Stimulated activated CD8-positive, alpha-beta memory T cell treated with anti-CD3 and anti-CD28 coated beads, Interleukin-2, amount 100 ng/mL, for 1 hour (primary cell): Measurements from ENCODE around the gene SLC25A27.
A peak's percentile ranks its signal among the peaks of the same experiment; 100 is the strongest.
"Not testable (repeated sequence)": the region's sequence is repeated elsewhere in the genome, so short reads cannot be mapped to it uniquely, and the experiment has no call there.

Source experiments
- DNase-seq, 2 donors: peaks; one replicate each; pipeline ENCODE4 v3.0.0-alpha.2; 2020; ENCODE audit warnings: low read depth in 2 of 2

SLC25A27 gene, protein sequence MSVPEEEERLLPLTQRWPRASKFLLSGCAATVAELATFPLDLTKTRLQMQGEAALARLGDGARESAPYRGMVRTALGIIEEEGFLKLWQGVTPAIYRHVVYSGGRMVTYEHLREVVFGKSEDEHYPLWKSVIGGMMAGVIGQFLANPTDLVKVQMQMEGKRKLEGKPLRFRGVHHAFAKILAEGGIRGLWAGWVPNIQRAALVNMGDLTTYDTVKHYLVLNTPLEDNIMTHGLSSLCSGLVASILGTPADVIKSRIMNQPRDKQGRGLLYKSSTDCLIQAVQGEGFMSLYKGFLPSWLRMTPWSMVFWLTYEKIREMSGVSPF

DNA sequence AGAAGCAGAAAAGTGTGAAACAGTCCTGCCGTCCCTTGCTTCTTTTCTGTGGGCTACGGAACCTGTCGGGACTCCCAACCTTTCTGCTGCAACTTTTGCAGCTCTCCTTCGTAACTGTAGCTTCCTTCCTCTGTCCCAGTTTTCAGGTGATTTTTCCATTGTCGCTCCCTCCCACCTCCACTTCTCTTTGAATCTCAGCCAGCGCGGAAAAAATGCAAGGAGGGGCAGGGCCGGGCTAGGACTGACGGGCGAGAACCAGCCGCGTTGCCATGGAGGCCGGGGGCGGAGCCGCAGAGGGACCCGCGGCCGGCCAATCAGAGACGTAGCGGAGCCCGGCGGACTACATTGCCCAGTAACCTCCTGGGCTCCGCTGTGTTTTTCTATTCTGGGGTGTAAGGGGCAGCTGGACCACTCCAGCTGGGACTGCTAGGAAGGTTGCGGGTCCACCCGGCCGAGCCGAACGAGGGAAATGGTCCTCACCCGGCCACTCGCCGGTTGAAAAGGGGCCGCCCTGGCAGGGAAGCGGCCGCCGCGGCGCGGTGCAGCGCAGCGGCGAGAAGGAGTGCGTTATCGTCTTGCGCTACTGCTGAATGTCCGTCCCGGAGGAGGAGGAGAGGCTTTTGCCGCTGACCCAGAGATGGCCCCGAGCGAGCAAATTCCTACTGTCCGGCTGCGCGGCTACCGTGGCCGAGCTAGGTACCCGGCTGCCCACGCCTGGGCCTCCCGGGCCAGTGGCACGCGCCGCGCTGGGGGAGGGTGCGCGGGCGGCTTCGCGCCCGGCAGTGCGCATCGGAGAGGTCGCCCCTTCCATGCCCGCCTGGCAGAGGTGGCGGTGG is at the start of gene SLC25A27, which contains the start of gene CYP39A1:
TSS of gene SLC25A27 (plus strand) at position 373 of the 836 bp plus-strand sequence. CDS start at position 591, 218 bp downstream.
TSS of gene CYP39A1 (minus strand) at position 216 of the 836 bp plus-strand sequence. CDS start 236 bp downstream, outside the sequence.
- peak; percentile 45 to 65 for DNase-seq

DNA sequence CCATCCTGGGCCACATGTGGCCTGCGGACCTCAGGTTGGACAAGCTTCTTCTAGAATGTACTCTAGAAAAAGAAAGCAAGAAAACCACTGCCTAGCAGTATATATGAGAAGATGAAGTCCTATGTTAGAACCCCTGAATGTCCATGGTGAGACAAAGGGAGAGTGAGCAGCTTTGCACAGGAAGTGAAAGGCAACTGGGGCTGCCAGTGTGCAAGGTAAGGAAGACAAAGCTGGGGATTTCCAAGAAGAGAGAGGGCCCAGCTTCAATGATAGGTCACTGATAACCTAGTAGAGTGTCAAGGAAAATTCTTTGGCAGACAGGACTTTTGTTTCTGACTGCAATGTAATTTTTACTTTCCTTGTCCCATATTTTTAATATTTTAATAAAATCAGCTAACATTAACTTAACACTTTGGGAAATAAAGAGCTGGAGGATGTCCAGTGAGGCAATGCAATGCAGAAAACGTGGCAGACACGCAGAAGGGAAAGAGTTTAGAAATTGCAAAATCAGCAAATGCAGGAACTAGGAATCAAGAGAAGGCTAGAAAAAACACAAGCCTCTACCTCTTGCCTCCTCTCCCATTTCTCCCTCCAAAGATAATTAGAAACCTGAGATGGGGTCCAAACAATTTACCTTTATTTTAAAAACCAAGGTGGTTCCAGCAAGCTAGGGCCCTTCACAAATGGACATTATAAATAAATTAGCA is 47.5 kb upstream of the SLC25A27 start:
- DNase-seq = no peak

DNA sequence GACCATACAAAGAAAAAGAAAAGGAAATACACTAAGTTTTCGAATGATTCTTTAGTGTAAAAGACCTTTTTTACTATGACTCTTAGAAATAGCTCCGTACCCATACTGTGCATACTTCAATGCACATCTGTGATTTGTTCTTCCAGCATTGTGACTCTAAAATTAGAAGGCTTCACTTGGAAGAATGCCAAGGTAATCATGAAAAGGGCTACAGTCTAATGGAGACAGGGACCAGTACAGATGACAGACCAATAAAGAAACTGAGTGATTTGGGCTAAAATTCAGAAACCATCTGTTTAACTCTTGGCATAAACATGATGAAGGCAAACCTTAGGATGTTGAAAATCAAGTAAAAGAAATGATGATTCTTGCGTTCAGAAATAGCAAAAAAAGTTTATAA is 46.4 kb upstream of the SLC25A27 start:
- no peak for DNase-seq

DNA sequence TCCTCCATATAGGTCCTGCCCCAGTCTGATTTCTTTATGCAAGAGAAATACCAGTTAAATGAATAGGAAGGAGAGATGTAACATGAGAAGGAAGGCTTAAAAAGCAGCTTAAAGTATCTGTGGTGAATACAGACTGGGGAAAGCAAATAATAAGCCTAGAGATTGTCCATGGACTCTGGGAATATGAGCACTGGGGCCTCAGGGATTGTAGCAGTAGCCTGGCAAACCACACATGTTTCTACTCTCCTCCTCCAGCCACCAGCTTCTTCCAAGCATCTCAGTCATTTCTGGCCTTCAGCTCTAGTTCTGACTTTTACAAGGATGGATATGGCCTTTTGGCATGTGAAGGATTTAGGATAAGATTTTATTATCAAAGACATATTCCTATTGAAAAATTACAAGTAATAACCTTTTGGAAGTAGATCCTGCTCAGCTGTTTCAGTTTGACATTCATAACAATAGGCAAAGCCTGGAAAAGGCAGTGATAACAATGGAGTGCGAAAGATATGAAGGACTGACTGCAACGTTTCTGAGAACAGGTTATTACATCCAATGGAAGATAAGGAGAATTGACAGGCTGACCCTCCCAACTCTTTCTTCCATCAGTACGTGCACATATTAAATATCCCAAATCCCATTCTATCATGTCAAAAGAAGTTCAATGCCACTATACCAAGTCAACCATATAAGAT is 41.8 kb upstream of the SLC25A27 start:
- no peak for DNase-seq

- DNase-seq = no peak
Measured at GRCh38 chr6:46612645-46613044, 40.1 kb upstream of the SLC25A27 start.

GRCh38 chr6:46618726-46619125 is 34.0 kb upstream of the SLC25A27 start:
- no peak for DNase-seq

DNA sequence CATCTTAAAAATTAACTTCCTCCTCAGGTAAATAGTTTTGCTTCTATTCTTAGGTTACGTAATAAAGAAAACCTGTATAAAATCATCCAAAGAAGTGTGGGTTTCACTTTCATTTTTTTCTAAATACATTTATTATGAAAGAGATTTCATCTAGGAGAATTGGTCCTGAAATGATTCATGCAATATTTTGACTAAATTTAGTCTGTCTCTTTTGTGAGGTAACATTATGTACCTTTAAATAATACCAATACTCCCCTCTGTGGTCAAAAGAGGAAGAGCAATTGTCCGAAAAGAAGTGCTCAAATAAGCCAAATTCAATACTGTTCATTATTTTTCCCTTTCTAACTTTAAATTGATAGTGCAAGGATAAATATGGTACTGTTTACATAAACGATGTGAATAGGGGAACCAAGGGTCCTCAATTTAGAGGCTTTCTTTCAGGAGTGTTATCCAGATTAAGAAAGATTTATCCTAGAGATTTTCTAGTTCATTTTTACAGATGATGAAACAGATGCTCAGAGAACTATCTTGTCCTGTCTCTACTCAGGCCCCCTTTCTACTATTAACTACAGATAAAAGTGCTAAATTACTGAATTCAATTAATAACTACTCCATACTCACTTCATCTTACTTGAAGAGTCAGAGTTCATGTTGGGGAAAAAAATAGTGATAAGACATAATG is 26.4 kb upstream of the SLC25A27 start:
- DNase-seq = no peak

DNA sequence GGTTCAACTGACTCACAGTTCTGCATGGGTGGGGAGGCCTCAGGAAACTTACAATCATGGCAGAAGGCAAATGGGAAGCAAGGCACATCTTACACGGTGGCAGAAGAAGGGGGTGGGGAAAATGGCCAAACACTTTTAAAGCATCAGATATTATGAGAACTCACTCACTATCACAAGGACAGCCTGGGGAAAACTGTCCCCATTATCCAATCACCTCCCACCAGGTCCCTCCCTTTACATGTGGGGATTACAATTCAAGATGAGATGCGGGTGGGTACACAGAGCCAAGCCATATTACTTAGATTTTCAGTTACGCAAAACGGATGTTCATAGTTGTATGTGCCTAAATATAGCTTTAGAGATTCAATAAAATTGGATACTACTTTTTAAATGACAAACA is 25.8 kb upstream of the SLC25A27 start:
- DNase-seq = no peak

- DNase-seq = no peak
Measured at GRCh38 chr6:46628498-46628897, 24.3 kb upstream of the SLC25A27 start.

- DNase-seq = no peak
Measured at GRCh38 chr6:46628976-46629375, 23.8 kb upstream of the SLC25A27 start.

DNA sequence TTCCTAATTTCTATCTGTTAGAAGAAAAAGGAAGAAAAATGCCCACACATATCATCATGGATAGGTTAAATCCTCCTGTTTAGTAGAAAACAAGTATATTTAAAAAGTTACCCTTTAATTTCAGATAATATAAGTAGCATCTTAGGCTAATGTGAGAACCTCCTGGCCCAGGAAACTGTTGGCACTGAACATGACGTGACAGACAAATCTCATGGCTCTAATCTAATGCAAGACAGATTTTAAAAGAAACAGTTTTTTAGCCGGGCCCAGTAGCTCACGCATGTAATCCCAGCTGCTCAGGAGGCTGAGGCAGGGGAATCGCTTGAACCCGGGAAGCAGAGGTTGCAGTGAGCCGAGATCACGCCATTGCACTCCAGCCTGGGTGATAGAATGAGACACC is 23.1 kb upstream of the SLC25A27 start:
- no peak for DNase-seq

DNA sequence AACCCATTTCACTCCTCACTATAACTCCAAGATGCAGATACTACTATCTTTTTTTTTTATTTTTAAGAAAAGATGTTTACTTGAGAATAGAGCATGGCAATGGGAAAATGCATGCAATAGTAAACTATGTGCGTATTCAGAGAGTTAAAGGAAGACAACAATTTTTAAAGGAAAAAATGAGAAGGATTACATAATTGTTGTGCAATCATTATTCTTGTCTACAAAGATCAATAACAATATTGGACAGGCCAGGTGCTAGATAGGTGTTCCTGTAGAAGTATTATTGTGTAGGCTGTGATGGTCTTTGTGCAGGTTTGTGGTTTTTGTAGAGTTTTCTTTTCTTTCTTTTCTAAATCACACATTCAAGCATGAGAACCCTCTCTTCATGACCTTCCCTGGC is 20.7 kb upstream of the SLC25A27 start:
- DNase-seq = no peak

DNA sequence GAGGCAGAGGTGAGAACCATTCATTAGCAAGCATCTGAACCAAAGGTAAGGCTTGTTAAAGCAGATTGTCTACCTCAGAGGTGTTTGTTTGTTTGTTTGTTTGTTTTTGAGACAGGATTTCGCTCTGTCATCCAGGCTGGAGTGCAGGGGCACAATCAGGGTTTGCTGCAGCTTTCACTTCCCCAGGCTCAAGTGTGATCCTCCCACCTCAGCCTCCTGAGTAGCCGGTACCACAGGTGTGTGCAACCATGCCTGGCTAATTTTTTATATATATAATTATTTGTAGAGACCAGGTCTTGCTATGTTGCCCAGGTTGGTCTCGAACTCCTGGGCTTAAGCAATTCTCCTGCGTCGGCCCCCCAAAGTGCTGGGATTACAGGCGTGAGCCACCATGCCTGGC is 17.3 kb upstream of the SLC25A27 start:
- DNase-seq = no peak

- DNase-seq = no peak
Measured at GRCh38 chr6:46637145-46637544, 15.6 kb upstream of the SLC25A27 start.

- no peak for DNase-seq
Measured at GRCh38 chr6:46637933-46638332, 14.8 kb upstream of the SLC25A27 start.

DNA sequence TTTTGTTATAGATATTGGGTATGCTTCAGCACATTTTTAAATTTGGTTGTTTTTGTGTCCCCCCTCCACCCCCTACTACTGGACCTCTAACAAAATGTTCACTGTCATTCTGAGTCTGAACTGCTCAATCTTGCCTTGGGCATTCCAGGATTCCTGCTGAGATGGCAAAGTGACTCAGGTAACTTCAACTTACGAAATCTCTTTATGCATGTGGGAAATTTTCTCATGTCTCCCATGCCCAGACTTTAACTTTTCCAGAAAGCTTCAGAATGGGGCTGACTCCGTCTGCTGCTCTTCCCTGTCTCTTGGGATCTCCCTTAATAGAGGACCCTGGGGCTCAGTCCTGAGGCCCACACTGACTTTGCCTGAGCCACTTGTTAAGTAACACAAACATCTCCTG is 14.1 kb upstream of the SLC25A27 start:
- DNase-seq = no peak

DNA sequence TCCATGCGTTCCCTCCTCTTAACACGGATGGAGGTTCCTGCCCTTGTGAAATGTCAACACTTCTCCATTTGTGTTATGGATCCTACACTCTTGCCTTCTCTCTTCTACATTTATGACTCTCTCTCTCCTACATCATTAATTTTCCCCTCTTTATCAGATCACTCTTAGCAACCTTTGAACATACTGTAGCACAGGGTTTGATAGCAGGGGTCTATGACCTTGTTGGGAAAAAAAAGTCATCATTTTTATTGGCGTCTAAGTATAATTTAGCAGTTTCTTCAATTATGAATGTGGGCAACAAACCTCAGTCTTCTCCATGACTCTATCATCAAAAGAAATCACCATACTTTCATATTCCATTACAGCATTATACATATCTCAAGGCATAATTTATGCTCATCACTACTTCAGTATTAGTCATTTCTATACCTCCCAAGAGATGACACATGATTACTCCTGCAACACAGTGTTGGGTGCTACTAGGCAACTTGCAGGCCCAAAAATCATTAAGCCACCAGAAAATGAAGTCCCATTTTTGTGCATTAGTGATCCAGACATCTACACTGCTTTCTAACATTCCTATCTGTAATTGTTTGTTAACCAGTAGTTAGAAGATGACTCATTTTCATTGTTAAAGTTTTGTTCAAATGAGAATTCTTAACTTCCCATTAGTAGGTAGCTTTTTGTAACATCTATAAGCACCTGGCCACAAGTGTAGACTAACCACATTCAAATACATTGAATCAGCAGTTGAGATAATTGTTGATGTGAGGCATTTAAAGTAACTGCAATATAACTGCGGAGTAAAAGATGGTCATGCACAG is 9.6 kb upstream of the SLC25A27 start:
- DNase-seq = no peak

GRCh38 chr6:46645265-46645664 is 7.5 kb upstream of the SLC25A27 start:
- no peak for DNase-seq

DNA sequence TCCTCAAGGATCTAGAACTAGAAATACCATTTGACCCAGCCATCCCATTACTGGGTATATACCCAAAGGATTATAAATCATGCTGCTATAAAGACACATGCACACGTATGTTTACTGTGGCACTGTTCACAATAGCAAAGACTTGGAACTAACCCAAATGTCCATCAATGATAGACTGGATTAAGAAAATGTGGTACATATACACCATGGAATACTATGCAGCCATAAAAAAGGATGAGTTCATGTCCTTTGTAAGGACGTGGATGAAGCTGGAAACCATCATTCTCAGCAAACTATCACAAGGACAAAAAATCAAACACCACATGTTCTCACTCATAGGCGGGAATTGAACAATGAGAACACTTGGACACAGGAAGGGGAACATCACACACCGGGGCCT is 4.7 kb upstream of the SLC25A27 start:
- not testable (repeated sequence) for DNase-seq

GRCh38 chr6:46648869-46649492 is 3.8 kb upstream of the SLC25A27 start:
- no peak for DNase-seq
